B cell (primary cell): ENCODE data around the gene VASH1.

Experiments used
- EZH2 ChIP-seq: IDR thresholded peaks from 2 replicates; pipeline ENCODE4 v1.6.1; 2012; ENCODE audit warnings: borderline replicate concordance, low read depth, mild to moderate bottlenecking, moderate library complexity, low read length; ENCODE audit not compliant: insufficient read depth, poor library complexity, severe bottlenecking
- TF ChIP-seq, protein P1 (sequence below): fragments of 200-600 bp; IDR thresholded peaks from one replicate; pipeline ENCODE4 v1.8.0; 2022; ENCODE audit warnings: antibody characterized with exemption, mild to moderate bottlenecking

DNA sequence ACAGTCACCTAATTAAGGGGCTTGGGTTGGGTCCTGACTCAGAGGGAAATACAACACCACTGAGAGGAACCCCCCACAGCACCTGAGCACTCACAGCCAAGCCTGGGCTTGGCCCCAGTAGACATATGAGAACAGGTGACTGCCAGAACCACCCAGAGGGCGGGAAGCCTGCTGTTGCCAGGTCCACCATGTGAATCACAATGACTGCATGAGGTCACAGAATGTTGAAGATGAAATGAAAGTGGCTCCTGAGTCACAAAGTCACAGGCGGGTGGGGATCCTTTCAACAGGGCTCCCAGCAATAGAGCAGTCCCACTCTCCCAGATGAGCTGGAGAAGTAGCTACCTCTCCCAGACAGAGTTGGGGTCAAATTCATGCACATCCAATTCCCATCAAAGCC lies 64.9 kb downstream of the VASH1 start, which contains the start of gene LRRC74A:
- TF ChIP-seq EZH2, result no peak
- TF ChIP-seq, protein P1, sequence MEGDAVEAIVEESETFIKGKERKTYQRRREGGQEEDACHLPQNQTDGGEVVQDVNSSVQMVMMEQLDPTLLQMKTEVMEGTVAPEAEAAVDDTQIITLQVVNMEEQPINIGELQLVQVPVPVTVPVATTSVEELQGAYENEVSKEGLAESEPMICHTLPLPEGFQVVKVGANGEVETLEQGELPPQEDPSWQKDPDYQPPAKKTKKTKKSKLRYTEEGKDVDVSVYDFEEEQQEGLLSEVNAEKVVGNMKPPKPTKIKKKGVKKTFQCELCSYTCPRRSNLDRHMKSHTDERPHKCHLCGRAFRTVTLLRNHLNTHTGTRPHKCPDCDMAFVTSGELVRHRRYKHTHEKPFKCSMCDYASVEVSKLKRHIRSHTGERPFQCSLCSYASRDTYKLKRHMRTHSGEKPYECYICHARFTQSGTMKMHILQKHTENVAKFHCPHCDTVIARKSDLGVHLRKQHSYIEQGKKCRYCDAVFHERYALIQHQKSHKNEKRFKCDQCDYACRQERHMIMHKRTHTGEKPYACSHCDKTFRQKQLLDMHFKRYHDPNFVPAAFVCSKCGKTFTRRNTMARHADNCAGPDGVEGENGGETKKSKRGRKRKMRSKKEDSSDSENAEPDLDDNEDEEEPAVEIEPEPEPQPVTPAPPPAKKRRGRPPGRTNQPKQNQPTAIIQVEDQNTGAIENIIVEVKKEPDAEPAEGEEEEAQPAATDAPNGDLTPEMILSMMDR, result no peak
